ENCODE measurements around the gene PTBP3. TPM values are rescaled to one million over a fixed set of nuclear protein-coding genes. Genes with fewer than 3 reads are reported as not detected.
"Not testable (repeated sequence)": the region's sequence is repeated elsewhere in the genome, so short reads cannot be mapped to it uniquely, and the experiment has no call there.

Gene PTBP3
- polyA plus RNA-seq, 2 of the 4 experiments (the other 2 are of a cell fraction): 55.7 to 105 TPM

DNA sequence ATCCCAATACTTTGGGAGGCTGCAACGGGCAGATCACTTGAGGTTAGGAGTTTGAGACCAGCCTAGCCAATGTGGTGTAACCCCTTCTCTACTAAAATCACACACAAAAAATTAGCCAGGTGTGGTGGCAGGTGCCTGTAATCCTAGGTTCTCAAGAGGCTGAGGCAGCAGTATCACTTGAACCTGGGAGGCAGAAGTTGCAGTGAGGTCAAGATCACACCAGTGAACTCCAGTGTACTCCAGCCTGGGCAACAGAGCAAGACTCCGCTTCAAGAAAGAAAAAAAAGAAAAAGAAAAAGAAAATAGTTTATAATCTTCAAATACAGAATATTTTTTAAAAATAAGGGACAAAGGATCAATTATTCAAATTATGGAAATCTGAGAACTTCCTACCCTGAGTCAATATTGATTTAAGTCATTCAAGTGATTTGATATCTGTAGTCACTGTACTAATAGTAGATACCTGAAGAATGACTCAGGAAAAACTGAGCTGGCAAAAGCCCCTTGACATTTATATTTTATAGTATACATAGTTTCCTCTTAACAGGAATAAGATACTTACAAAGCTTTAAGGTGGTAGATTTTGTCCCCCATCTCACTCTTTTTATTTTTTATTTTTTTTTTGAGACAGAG is 61.8 kb downstream of the PTBP3 start:
- TF ChIP-seq MAFK (IDR thresholded peaks at IDR 0.05; ENCODE audit: partially characterized antibody): peak; percentile 40
- TF ChIP-seq POLR2AphosphoS2 (conservative IDR thresholded peaks at IDR 0.05; ENCODE audit: low read length): no peak
- no peak for TF ChIP-seq MYC (IDR thresholded peaks at IDR 0.05; ENCODE audit: borderline replicate concordance, low read length)
- TF ChIP-seq HOXA7 (CRISPR knock-in tag; IDR thresholded peaks at IDR 0.05): no peak
- TF ChIP-seq TP53 (CRISPR knock-in tag; IDR thresholded peaks at IDR 0.05): no peak
- TF ChIP-seq, protein P1, sequence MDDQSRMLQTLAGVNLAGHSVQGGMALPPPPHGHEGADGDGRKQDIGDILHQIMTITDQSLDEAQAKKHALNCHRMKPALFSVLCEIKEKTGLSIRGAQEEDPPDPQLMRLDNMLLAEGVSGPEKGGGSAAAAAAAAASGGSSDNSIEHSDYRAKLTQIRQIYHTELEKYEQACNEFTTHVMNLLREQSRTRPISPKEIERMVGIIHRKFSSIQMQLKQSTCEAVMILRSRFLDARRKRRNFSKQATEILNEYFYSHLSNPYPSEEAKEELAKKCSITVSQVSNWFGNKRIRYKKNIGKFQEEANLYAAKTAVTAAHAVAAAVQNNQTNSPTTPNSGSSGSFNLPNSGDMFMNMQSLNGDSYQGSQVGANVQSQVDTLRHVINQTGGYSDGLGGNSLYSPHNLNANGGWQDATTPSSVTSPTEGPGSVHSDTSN (IDR thresholded peaks at IDR 0.05): no peak
- TF ChIP-seq ZNF302 (CRISPR knock-in tag; IDR thresholded peaks at IDR 0.05): no peak
- TF ChIP-seq JUNB (IDR thresholded peaks at IDR 0.05): peak; percentile 18; the same call in 1 of the 2 replicates
- TF ChIP-seq CEBPB (IDR thresholded peaks at IDR 0.05): no peak
- no peak for TF ChIP-seq FOSL2 (IDR thresholded peaks at IDR 0.05)
- peak; percentile 68 for TF ChIP-seq FOSL2 (CRISPR knock-in tag; IDR thresholded peaks at IDR 0.05)
- H3K9me3 ChIP-seq: no peaks in the 10 kb centered on the region
- peak overlapping the region; percentile 45 for H3K4me2 ChIP-seq
- peak in 1 of 2 experiments; percentile 76; a peak in 3 of 6 replicates for ATAC-seq
- no peak for FAIRE-seq
- peaks cover 28% of the 10 kb centered on the region for H3K4me1 ChIP-seq
- POLR2A ChIA-PET: no interaction called here
- WGBS (ENCODE audit: missing lambda C conversion rate): 91% methylated on average over 2 of the region's 2 CpGs
- no peak overlapping the region for H3K4me3 ChIP-seq
- peak; percentile 31 to 46 for DNase-seq (ENCODE audit: low read depth in 1 of 2, low spot score in 1 of 2)
- CTCF ChIA-PET: interaction anchor here (0.9 kb wide), 1 partner anchor 70 kb away, joined by 3 read pairs; no protein-coding TSS in a partner anchor
- peak overlapping the region; percentile 42 to 70; a peak in 5 of 6 replicates for H3K27ac ChIP-seq

DNA sequence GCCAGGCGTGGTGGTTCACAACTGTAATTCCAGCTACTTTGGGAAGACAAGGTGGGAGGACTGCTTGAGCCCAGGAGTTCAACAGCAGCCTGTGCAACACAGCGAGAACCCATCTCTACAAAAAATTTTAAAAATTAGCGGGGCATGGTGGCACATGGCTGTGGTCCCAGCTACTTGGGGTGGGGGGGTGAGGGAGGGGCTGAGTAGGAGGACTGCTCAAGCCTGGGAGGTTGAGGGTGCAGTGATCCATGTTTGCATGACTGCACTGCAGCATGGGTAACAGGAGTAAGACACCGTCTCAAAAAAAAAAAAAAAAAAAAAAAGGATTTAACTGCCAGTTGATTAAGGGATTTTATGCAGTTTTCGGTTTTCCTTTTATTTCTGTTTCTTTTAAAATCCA is 65.0 kb downstream of the PTBP3 start:
- Histone ChIP-seq H3K4me1 (peaks cover 22% of the 10 kb centered on the region), H3K4me3 (no peak overlapping the region), H3K4me2 (no peak overlapping the region), H3K27ac (no peak overlapping the region), H3K9me3 (no peaks in the 10 kb centered on the region)
- no peak for FAIRE-seq
- DNase-seq (ENCODE audit: low read depth in 1 of 2, low spot score in 1 of 2): no peak
- ATAC-seq: no peak
- ChIA-PET POLR2A (interaction anchor here (0.6 kb wide), 1 partner anchor 144 kb away, joined by 8 read pairs; no protein-coding TSS in a partner anchor), CTCF (interaction anchor here (1.2 kb wide), 1 partner anchor 65 kb away, joined by 3 read pairs; the partner anchor contains the start of gene PTBP3)
- WGBS (ENCODE audit: missing lambda C conversion rate): 89% methylated on average over 5 of the region's 5 CpGs
- TF ChIP-seq, protein P2, sequence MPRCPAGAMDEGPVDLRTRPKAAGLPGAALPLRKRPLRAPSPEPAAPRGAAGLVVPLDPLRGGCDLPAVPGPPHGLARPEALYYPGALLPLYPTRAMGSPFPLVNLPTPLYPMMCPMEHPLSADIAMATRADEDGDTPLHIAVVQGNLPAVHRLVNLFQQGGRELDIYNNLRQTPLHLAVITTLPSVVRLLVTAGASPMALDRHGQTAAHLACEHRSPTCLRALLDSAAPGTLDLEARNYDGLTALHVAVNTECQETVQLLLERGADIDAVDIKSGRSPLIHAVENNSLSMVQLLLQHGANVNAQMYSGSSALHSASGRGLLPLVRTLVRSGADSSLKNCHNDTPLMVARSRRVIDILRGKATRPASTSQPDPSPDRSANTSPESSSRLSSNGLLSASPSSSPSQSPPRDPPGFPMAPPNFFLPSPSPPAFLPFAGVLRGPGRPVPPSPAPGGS (IDR thresholded peaks at IDR 0.05): no peak

DNA sequence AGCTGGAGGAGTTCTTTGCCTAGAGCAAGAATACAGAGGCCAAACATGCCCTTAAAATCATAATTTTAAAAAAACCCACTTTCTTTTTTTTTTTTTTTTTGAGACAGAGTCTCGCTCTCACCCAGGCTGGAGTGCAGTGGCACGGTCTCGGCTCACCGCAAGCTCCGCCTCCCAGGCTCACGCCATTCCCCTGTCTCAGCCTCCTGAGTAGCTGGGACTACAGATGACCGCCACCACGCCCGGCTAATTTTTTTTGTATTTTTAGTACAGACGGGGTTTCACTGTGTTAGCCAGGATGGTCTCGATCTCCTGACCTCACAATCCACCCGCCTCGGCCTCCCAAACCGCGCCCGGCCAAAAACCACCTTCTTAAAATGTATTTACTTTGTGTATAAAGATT is 66.3 kb downstream of the PTBP3 start:
- not testable (repeated sequence) for H3K4me1 ChIP-seq; FAIRE-seq; H3K4me3 ChIP-seq; H3K4me2 ChIP-seq; H3K9me3 ChIP-seq; DNase-seq (ENCODE audit: low read depth in 1 of 2, low spot score in 1 of 2); H3K27ac ChIP-seq; ATAC-seq
- ChIA-PET POLR2A (interaction anchor here (0.6 kb wide), 1 partner anchor 32 kb away, joined by 3 read pairs; no protein-coding TSS in a partner anchor), CTCF (interaction anchor here (1.0 kb wide), 1 partner anchor 9 kb away, joined by 3 read pairs; no protein-coding TSS in a partner anchor)
- 95% methylated on average over 16 of the region's 16 CpGs for WGBS (ENCODE audit: missing lambda C conversion rate)

DNA sequence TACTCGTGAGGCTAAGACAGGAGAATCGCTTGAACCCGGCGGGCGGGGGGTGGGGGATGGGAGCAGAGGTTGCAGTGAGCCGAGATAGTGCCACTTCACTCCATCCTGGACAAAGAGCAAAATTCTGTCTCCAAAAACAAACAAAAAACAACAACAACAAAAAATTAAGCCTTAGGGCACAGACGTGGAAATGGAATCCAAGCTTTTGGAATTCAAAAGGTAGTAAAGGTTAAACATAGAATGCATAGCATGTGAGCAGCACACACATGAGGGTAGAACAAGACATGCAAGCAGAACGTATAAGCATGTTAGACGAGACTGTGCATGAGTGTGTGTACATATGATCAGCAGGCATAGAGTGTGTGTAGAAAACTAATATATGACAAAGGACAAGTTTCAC is 68.0 kb downstream of the PTBP3 start:
- Histone ChIP-seq H3K9me3 (no peaks in the 10 kb centered on the region), H3K4me3 (no peak overlapping the region), H3K4me1 (no peaks in the 10 kb centered on the region), H3K4me2 (no peak overlapping the region), H3K27ac (no peak overlapping the region)
- WGBS (ENCODE audit: missing lambda C conversion rate): 86% methylated on average over 9 of the region's 9 CpGs
- no peak for FAIRE-seq
- no peak for TF ChIP-seq BHLHE40 (IDR thresholded peaks at IDR 0.05; ENCODE audit: low read depth, low read length)
- TF ChIP-seq POLR2AphosphoS2 (conservative IDR thresholded peaks at IDR 0.05; ENCODE audit: low read length): no peak
- CTCF ChIA-PET: interaction anchor here (0.6 to 1.2 kb wide), 3 partner anchors 8 to 51 kb away, joined by 3 read pairs; no protein-coding TSS in a partner anchor
- ATAC-seq: no peak
- DNase-seq (ENCODE audit: low read depth in 1 of 2, low spot score in 1 of 2): no peak
- POLR2A ChIA-PET: no interaction called here

DNA sequence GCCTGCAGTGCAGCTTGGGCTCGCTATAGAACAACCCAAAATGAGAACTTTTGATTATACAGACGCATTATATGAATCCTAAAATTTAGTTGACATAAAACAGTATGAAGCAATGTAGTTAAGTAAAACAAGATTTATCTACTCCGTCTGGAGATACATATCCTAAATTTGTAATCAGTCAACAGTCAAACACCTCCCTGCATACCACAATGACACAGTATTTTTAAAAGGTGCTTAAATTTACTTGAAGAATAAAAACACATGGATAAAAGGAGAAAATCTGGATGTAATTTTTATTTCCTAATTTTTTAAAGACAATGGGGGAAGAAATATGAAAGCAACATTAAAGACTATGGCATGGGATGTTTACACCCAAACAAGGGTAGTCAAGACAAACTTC is 70.8 kb downstream of the PTBP3 start:
- FAIRE-seq: no peak
- WGBS (ENCODE audit: missing lambda C conversion rate): 94% methylated on average over 3 of the region's 3 CpGs
- Histone ChIP-seq H3K27ac (no peak overlapping the region), H3K9me3 (no peaks in the 10 kb centered on the region), H3K4me2 (no peak overlapping the region), H3K4me3 (no peak overlapping the region), H3K4me1 (no peaks in the 10 kb centered on the region)
- ChIA-PET CTCF (interaction anchor here (1.1 kb wide), 1 partner anchor 164 kb away, joined by 3 read pairs; no protein-coding TSS in a partner anchor), POLR2A (no interaction called here)
- TF ChIP-seq, protein P3, sequence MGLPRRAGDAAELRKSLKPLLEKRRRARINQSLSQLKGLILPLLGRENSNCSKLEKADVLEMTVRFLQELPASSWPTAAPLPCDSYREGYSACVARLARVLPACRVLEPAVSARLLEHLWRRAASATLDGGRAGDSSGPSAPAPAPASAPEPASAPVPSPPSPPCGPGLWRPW (IDR thresholded peaks at IDR 0.05): no peak
- TF ChIP-seq HDAC2 (IDR thresholded peaks at IDR 0.05) (no peak), RAD21 (conservative IDR thresholded peaks at IDR 0.05 in 1 of 2, IDR thresholded peaks at IDR 0.05 in 1 of 2) (no peak)
- no peak for ATAC-seq
- no peak for DNase-seq (ENCODE audit: low read depth in 1 of 2, low spot score in 1 of 2)

All from A549 (cell line).